ENCODE measurements around the gene PRMT5.

PRMT5 gene

GRCh38 chr14:22910916-22911315 is 18.3 kb downstream of the PRMT5 start:
- CTCF ChIA-PET: interaction anchor here (1.0 to 1.7 kb wide), 6 partner anchors 9 to 25 kb away, joined by 3 to 6 read pairs (median 3); partner anchors contain the start of gene PRMT5
- DNase-seq (ENCODE audit: extremely low spot score): no peak
- POLR2A ChIA-PET: interaction anchor here (0.6 kb wide), 1 partner anchor 16 kb away, joined by 4 read pairs; no protein-coding TSS in a partner anchor
- TF ChIP-seq CTCF (IDR thresholded peaks at IDR 0.05; ENCODE audit: control extremely low read depth, extremely low read depth, low read depth, missing control alignments): no peak

- TF ChIP-seq CTCF (IDR thresholded peaks at IDR 0.05; ENCODE audit: control extremely low read depth, extremely low read depth, low read depth, missing control alignments): no peak
- DNase-seq (ENCODE audit: extremely low spot score): no peak
- POLR2A ChIA-PET: no interaction called here
- CTCF ChIA-PET: interaction anchor here (0.9 to 2.1 kb wide), 5 partner anchors 9 to 36 kb away, joined by 3 to 9 read pairs (median 4); partner anchors contain the start of gene LRP10
Measured at GRCh38 chr14:22908601-22909000, 20.6 kb downstream of the PRMT5 start.

GRCh38 chr14:22907429-22907828 is 21.7 kb downstream of the PRMT5 start:
- CTCF ChIA-PET: interaction anchor here (1.0 to 2.1 kb wide), 5 partner anchors 10 to 338 kb away, joined by 3 to 9 read pairs (median 5); partner anchors contain the start of gene LRP10
- POLR2A ChIA-PET: interaction anchor here (0.6 kb wide), 1 partner anchor 41 kb away, joined by 7 read pairs; no protein-coding TSS in a partner anchor
- no peak for TF ChIP-seq CTCF (IDR thresholded peaks at IDR 0.05; ENCODE audit: control extremely low read depth, extremely low read depth, low read depth, missing control alignments)
- DNase-seq (ENCODE audit: extremely low spot score): no peak

GRCh38 chr14:22906073-22906472 is 23.1 kb downstream of the PRMT5 start:
- TF ChIP-seq CTCF (IDR thresholded peaks at IDR 0.05; ENCODE audit: control extremely low read depth, extremely low read depth, low read depth, missing control alignments): no peak
- CTCF ChIA-PET: interaction anchor here (0.9 to 1.6 kb wide), 4 partner anchors 9 to 122 kb away, joined by 3 to 5 read pairs (median 4); no protein-coding TSS in a partner anchor
- POLR2A ChIA-PET: no interaction called here
- no peak for DNase-seq (ENCODE audit: extremely low spot score)

- TF ChIP-seq CTCF (IDR thresholded peaks at IDR 0.05; ENCODE audit: control extremely low read depth, extremely low read depth, low read depth, missing control alignments): no peak
- ChIA-PET CTCF (interaction anchor here (0.9 to 1.6 kb wide), 4 partner anchors 10 to 122 kb away, joined by 3 to 5 read pairs (median 4); no protein-coding TSS in a partner anchor), POLR2A (no interaction called here)
- DNase-seq (ENCODE audit: extremely low spot score): no peak
Measured at GRCh38 chr14:22905627-22906026, 23.5 kb downstream of the PRMT5 start.

GRCh38 chr14:22903742-22904087 is 25.5 kb downstream of the PRMT5 start:
- DNase-seq (ENCODE audit: extremely low spot score): no peak
- ChIA-PET POLR2A (no interaction called here), CTCF (interaction anchor here (1.2 to 7.4 kb wide), 8 partner anchors 13 to 334 kb away, joined by 9 to 74 read pairs (median 48); partner anchors contain the start of genes LRP10, PRMT5, RBM23 and REM2)
- no peak for TF ChIP-seq CTCF (IDR thresholded peaks at IDR 0.05; ENCODE audit: control extremely low read depth, extremely low read depth, low read depth, missing control alignments)
